Ovary (tissue), 3 donors: ENCODE measurements around the gene CSNK1E.

Experiments used
- POLR2A ChIP-seq: fragments of 450-650 bp; IDR thresholded peaks from one replicate; pipeline ENCODE4 v1.6.1; 2017; ENCODE audit warnings: antibody characterized with exemption, mild to moderate bottlenecking, moderate library complexity
- TF ChIP-seq, protein P1 (sequence below), 3 donors: fragments of 450-650 bp in 2 of 3; fragments of 200-600 bp in 1 of 3; IDR thresholded peaks; one replicate each; pipeline versions ENCODE4 v1.5.1 to v1.8.0; 2016 to 2022; ENCODE audit warnings: antibody characterized with exemption in 3 of 3, mild to moderate bottlenecking in 1 of 3
- donor health status: DM: no; HTN: no; CAD: no.

DNA sequence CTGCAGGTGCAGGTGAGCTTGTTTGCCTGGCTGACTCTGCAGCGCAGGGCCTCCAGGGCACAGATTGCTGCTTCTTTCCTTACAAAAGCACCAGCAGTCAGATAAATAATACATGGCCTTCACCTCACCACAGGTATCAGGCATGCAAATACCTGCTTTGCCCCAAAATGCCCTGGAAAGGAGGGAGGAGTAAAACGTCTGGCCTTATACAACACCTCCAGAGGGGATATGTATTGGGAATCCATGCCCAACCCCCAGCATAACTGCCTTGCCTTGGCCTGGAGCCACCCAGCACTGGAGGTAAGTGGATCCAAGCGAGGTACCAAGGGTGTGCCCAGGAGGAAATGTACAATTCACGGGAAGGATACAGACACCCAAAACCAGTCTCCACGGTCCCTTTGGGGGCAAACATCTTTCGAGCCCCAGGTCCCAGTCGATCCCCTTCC lies 45.3 kb downstream of the CSNK1E start:
- no peak for TF ChIP-seq POLR2A
- TF ChIP-seq, protein P1, sequence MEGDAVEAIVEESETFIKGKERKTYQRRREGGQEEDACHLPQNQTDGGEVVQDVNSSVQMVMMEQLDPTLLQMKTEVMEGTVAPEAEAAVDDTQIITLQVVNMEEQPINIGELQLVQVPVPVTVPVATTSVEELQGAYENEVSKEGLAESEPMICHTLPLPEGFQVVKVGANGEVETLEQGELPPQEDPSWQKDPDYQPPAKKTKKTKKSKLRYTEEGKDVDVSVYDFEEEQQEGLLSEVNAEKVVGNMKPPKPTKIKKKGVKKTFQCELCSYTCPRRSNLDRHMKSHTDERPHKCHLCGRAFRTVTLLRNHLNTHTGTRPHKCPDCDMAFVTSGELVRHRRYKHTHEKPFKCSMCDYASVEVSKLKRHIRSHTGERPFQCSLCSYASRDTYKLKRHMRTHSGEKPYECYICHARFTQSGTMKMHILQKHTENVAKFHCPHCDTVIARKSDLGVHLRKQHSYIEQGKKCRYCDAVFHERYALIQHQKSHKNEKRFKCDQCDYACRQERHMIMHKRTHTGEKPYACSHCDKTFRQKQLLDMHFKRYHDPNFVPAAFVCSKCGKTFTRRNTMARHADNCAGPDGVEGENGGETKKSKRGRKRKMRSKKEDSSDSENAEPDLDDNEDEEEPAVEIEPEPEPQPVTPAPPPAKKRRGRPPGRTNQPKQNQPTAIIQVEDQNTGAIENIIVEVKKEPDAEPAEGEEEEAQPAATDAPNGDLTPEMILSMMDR (IDR thresholded peaks at IDR 0.05), result no peak
